SK-N-SH treated with all-trans-retinoic acid at 6 μM for 48 hours (cell line): ENCODE results near the gene DSCAM.

Source experiments
- ATAC-seq: fragments of 200-7000 bp; cut with Tn5 transposase; 3 replicates; pipeline ENCODE4 v1.9.1; 2020; ENCODE audit warnings: mild to moderate bottlenecking, moderate library complexity
- BACH2 ChIP-seq: fragments of 250-450 bp; sonication (Bioruptor Pico); IDR thresholded peaks from 2 replicates; pipeline ENCODE4 v1.9.0; 2021; ENCODE audit warnings: mild to moderate bottlenecking, borderline replicate concordance
- CSDC2 ChIP-seq: fragments of 250-450 bp; sonication (Bioruptor Pico); IDR thresholded peaks from 2 replicates; pipeline ENCODE4 v1.5.0; 2020; ENCODE audit warnings: mild to moderate bottlenecking, moderate library complexity
- ESRRG ChIP-seq: fragments of 250-450 bp; sonication (Bioruptor Pico); IDR thresholded peaks from 2 replicates; pipeline ENCODE4 v1.6.1; 2021; ENCODE audit warnings: mild to moderate bottlenecking
- GLIS3 ChIP-seq: fragments of 250-450 bp; sonication (Bioruptor Pico); IDR thresholded peaks from 2 replicates; pipeline ENCODE4 v1.5.0; 2020; ENCODE audit warnings: mild to moderate bottlenecking, moderate library complexity
- ISL1 ChIP-seq: fragments of 250-450 bp; sonication (Bioruptor Pico); IDR thresholded peaks from 2 replicates; pipeline ENCODE4 v2.1.2; 2022; ENCODE audit warnings: mild to moderate bottlenecking, moderate library complexity
- OSR1 ChIP-seq: fragments of 250-450 bp; sonication (Bioruptor Pico); IDR thresholded peaks from 2 replicates; pipeline ENCODE4 v1.8.0; 2022; ENCODE audit warnings: moderate library complexity, mild to moderate bottlenecking, inconsistent platforms
- PPARA ChIP-seq: fragments of 250-450 bp; sonication (Bioruptor Pico); IDR thresholded peaks from 2 replicates; pipeline ENCODE4 v1.5.0; 2020; ENCODE audit warnings: mild to moderate bottlenecking, borderline replicate concordance
- RARB ChIP-seq: fragments of 250-450 bp; sonication (Bioruptor Pico); IDR thresholded peaks from 2 replicates; pipeline ENCODE4 v1.8.0; 2021; ENCODE audit warnings: mild to moderate bottlenecking, moderate library complexity
- SNAI2 ChIP-seq: fragments of 250-450 bp; sonication (Bioruptor Pico); IDR thresholded peaks from 2 replicates; pipeline ENCODE4 v1.5.0; 2020; ENCODE audit warnings: mild to moderate bottlenecking, moderate library complexity
- TCF4 ChIP-seq: fragments of 250-450 bp; sonication (Bioruptor Pico); IDR thresholded peaks from 2 replicates; pipeline ENCODE4 v1.8.0; 2021; ENCODE audit warnings: mild to moderate bottlenecking, moderate library complexity, borderline replicate concordance
- TOX ChIP-seq: fragments of 250-450 bp; sonication (Bioruptor Pico); IDR thresholded peaks from 2 replicates; pipeline ENCODE4 v1.8.0; 2021; ENCODE audit warnings: mild to moderate bottlenecking, moderate library complexity, borderline replicate concordance
- ZFP3 ChIP-seq: fragments of 250-450 bp; sonication (Bioruptor Pico); IDR thresholded peaks from 2 replicates; pipeline ENCODE4 v1.5.0; 2020; ENCODE audit warnings: mild to moderate bottlenecking, moderate library complexity
- ZFP30 ChIP-seq: fragments of 450-650 bp; formaldehyde crosslinking; IDR thresholded peaks from 2 replicates; pipeline ENCODE4 v1.5.0; 2022; ENCODE audit warnings: mild to moderate bottlenecking, moderate library complexity
- ZNF565 ChIP-seq: fragments of 450-650 bp; formaldehyde crosslinking; conservative IDR thresholded peaks from 2 replicates; pipeline ENCODE4 v1.5.0; 2020; ENCODE audit warnings: low read depth, mild to moderate bottlenecking, moderate library complexity
- ZNF70 ChIP-seq: fragments of 450-650 bp; formaldehyde crosslinking; IDR thresholded peaks from 2 replicates; pipeline ENCODE4 v1.5.0; 2020; ENCODE audit warnings: mild to moderate bottlenecking, moderate library complexity
- TF ChIP-seq, protein P1 (sequence below): fragments of 250-450 bp; sonication (Bioruptor Pico); IDR thresholded peaks from 2 replicates; pipeline ENCODE4 v1.8.0; 2021; ENCODE audit warnings: low read depth, mild to moderate bottlenecking, moderate library complexity, borderline replicate concordance
- TF ChIP-seq, protein P2 (sequence below): fragments of 250-450 bp; sonication (Bioruptor Pico); IDR thresholded peaks from 2 replicates; pipeline ENCODE4 v1.5.0; 2020; ENCODE audit warnings: mild to moderate bottlenecking, moderate library complexity
- TF ChIP-seq, protein P3 (sequence below): fragments of 250-450 bp; sonication (Bioruptor Pico); IDR thresholded peaks from 2 replicates; pipeline ENCODE4 v1.5.1; 2021; ENCODE audit warnings: mild to moderate bottlenecking, moderate library complexity
- TF ChIP-seq, protein P4 (sequence below): fragments of 250-450 bp; sonication (Bioruptor Pico); IDR thresholded peaks from 2 replicates; pipeline ENCODE4 v1.8.0; 2020; ENCODE audit warnings: mild to moderate bottlenecking, moderate library complexity, borderline replicate concordance
- TF ChIP-seq, protein P5 (sequence below): fragments of 250-450 bp; sonication (Bioruptor Pico); IDR thresholded peaks from 2 replicates; pipeline ENCODE4 v1.5.1; 2020; ENCODE audit warnings: low read depth, mild to moderate bottlenecking, moderate library complexity

Gene DSCAM

DNA sequence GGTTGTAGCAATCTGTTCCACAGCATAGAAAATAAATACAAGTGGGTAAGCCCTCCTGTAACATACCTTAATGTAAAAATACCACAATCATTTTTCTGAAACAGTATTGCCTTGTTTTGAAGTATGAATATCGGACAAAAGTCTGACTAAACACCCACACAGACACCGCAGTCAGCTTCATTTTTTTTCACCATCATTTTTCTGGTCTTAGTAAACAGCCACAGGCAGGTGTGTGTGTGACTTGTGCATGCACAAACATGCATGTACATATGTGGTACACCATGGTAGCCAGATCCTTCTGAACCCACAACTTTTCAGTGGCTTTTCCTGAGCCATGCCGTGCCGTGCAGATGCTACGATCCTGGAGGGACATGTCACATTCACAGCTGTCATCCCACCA lies 718.1 kb downstream of the DSCAM start (continued):
- TF ChIP-seq, protein P1, sequence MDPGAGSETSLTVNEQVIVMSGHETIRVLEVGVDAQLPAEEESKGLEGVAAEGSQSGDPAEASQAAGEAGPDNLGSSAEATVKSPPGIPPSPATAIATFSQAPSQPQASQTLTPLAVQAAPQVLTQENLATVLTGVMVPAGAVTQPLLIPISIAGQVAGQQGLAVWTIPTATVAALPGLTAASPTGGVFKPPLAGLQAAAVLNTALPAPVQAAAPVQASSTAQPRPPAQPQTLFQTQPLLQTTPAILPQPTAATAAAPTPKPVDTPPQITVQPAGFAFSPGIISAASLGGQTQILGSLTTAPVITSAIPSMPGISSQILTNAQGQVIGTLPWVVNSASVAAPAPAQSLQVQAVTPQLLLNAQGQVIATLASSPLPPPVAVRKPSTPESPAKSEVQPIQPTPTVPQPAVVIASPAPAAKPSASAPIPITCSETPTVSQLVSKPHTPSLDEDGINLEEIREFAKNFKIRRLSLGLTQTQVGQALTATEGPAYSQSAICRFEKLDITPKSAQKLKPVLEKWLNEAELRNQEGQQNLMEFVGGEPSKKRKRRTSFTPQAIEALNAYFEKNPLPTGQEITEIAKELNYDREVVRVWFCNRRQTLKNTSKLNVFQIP (CRISPR knock-in tag) = no peak
- TF ChIP-seq SNAI2 (CRISPR knock-in tag) (no peak), BACH2 (no peak), ISL1 (no peak), ZFP30 (CRISPR knock-in tag) (no peak), PPARA (no peak), CSDC2 (CRISPR knock-in tag) (no peak), TCF4 (CRISPR knock-in tag) (no peak)

DNA sequence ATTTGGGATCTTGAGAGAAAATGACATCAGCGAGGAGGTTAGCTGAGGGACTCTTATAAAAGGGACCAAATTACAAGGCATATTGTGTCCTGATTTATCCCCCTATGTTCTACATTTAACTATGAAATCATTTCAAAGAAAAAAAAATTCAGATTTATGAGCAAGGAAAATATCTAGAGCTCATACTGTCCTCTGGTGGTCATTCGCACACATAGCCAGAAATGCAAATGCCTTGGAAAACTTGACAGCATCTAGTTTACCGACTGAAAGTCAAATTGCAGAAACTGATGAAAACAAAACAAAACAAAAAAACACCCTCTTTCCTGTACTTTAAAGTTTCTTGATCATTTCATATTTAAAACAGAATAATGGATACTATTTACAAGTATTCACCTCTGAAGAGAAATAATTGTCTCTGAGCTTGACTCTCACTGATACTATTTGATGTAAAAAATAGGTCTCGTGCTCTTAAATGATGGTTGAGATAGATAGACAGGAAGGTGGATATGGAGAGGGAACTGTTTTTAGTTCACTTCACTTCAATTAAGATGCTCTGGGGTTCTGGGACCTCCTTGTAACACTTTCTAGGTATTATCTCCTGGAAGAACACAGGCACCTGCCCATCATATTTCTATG lies 725.9 kb downstream of the DSCAM start:
- TF ChIP-seq, protein P2, sequence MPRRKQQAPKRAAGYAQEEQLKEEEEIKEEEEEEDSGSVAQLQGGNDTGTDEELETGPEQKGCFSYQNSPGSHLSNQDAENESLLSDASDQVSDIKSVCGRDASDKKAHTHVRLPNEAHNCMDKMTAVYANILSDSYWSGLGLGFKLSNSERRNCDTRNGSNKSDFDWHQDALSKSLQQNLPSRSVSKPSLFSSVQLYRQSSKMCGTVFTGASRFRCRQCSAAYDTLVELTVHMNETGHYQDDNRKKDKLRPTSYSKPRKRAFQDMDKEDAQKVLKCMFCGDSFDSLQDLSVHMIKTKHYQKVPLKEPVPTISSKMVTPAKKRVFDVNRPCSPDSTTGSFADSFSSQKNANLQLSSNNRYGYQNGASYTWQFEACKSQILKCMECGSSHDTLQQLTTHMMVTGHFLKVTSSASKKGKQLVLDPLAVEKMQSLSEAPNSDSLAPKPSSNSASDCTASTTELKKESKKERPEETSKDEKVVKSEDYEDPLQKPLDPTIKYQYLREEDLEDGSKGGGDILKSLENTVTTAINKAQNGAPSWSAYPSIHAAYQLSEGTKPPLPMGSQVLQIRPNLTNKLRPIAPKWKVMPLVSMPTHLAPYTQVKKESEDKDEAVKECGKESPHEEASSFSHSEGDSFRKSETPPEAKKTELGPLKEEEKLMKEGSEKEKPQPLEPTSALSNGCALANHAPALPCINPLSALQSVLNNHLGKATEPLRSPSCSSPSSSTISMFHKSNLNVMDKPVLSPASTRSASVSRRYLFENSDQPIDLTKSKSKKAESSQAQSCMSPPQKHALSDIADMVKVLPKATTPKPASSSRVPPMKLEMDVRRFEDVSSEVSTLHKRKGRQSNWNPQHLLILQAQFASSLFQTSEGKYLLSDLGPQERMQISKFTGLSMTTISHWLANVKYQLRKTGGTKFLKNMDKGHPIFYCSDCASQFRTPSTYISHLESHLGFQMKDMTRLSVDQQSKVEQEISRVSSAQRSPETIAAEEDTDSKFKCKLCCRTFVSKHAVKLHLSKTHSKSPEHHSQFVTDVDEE (CRISPR knock-in tag) = no peak
- TF ChIP-seq, protein P1 (CRISPR knock-in tag) = no peak
- TF ChIP-seq TOX (CRISPR knock-in tag) (no peak), BACH2 (no peak), SNAI2 (CRISPR knock-in tag) (no peak), ISL1 (no peak), CSDC2 (CRISPR knock-in tag) (no peak), ZNF565 (CRISPR knock-in tag) (no peak), OSR1 (CRISPR knock-in tag) (no peak), GLIS3 (CRISPR knock-in tag) (no peak), RARB (CRISPR knock-in tag) (no peak), PPARA (no peak), ZFP3 (CRISPR knock-in tag) (no peak), ESRRG (CRISPR knock-in tag) (no peak), ZNF70 (CRISPR knock-in tag) (no peak), ZFP30 (CRISPR knock-in tag) (no peak), TCF4 (CRISPR knock-in tag) (no peak)
- TF ChIP-seq, protein P3, sequence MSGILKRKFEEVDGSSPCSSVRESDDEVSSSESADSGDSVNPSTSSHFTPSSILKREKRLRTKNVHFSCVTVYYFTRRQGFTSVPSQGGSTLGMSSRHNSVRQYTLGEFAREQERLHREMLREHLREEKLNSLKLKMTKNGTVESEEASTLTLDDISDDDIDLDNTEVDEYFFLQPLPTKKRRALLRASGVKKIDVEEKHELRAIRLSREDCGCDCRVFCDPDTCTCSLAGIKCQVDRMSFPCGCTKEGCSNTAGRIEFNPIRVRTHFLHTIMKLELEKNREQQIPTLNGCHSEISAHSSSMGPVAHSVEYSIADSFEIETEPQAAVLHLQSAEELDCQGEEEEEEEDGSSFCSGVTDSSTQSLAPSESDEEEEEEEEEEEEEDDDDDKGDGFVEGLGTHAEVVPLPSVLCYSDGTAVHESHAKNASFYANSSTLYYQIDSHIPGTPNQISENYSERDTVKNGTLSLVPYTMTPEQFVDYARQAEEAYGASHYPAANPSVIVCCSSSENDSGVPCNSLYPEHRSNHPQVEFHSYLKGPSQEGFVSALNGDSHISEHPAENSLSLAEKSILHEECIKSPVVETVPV = no peak
- TF ChIP-seq, protein P4, sequence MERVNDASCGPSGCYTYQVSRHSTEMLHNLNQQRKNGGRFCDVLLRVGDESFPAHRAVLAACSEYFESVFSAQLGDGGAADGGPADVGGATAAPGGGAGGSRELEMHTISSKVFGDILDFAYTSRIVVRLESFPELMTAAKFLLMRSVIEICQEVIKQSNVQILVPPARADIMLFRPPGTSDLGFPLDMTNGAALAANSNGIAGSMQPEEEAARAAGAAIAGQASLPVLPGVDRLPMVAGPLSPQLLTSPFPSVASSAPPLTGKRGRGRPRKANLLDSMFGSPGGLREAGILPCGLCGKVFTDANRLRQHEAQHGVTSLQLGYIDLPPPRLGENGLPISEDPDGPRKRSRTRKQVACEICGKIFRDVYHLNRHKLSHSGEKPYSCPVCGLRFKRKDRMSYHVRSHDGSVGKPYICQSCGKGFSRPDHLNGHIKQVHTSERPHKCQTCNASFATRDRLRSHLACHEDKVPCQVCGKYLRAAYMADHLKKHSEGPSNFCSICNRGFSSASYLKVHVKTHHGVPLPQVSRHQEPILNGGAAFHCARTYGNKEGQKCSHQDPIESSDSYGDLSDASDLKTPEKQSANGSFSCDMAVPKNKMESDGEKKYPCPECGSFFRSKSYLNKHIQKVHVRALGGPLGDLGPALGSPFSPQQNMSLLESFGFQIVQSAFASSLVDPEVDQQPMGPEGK (CRISPR knock-in tag) = no peak
- TF ChIP-seq, protein P5, sequence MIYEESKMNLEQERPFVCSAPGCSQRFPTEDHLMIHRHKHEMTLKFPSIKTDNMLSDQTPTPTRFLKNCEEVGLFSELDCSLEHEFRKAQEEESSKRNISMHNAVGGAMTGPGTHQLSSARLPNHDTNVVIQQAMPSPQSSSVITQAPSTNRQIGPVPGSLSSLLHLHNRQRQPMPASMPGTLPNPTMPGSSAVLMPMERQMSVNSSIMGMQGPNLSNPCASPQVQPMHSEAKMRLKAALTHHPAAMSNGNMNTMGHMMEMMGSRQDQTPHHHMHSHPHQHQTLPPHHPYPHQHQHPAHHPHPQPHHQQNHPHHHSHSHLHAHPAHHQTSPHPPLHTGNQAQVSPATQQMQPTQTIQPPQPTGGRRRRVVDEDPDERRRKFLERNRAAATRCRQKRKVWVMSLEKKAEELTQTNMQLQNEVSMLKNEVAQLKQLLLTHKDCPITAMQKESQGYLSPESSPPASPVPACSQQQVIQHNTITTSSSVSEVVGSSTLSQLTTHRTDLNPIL (CRISPR knock-in tag) = no peak
- no peak for ATAC-seq
